HepG2 (cell line): ENCODE measurements around the gene TNIP1. TPM values are rescaled to one million over a fixed set of nuclear protein-coding genes. Genes with fewer than 3 reads are reported as not detected.

Experiments used
- ATAC-seq: fragments of 200-7000 bp; cut with Tn5 transposase; 3 replicates; pipeline ENCODE4 v1.9.1; 2020; ENCODE audit warnings: mild to moderate bottlenecking, moderate library complexity
- BruUV-seq: library from RNA; stranded (reverse); fragments of 400-500 nt; replicated peaks from 2 replicates; lab custom pipeline; 2021; lab: Mats Ljungman, UMichigan
- CTCF ChIA-PET: fragments of 300-600 bp; formaldehyde crosslinking; extraction: SDS; loops from one replicate; lab custom pipeline; 2021; ENCODE audit warnings: low total read pairs, inconsistent platforms, low intra/inter-chr PET ratio; lab: Yijun Ruan, JAX
- POLR2A ChIA-PET: fragments of 350-600 bp; sonication (Branson Sonifier 250); formaldehyde crosslinking; loops from one replicate; lab custom pipeline; 2020; ENCODE audit warnings: antibody characterized with exemption, inconsistent platforms; lab: Yijun Ruan, JAX
- DNase-seq: peaks from one replicate; pipeline ENCODE4 v3.0.0-alpha.2; 2015; ENCODE audit warnings: low spot score
- FAIRE-seq: peaks from 3 replicates; lab custom pipeline; 2011; peaks lifted over from hg19 to GRCh38; lab: Jason Lieb, UNC
- H2AFZ ChIP-seq: one replicate; pipeline ENCODE4 v1.6.1; 2011; ENCODE audit warnings: low read length, inconsistent platforms
- H3K27ac ChIP-seq: fragments of 300-600 bp; 3 replicates; pipeline ENCODE4 v1.8.0; 2011; ENCODE audit warnings: mixed run types, mild to moderate bottlenecking, mixed read lengths, low read length, inconsistent platforms; ENCODE audit not compliant: insufficient read depth; ENCODE audit errors: extremely low read length
- H3K27me3 ChIP-seq, 2 experiments: fragments of 200-600 bp in 1 of 2; 2 replicates in 1 of 2; 3 replicates in 1 of 2; pipeline versions ENCODE4 v1.6.0 to v1.8.0; 2011; ENCODE audit warnings: low read length in 2 of 2, mild to moderate bottlenecking in 2 of 2, moderate library complexity in 2 of 2, inconsistent platforms in 1 of 2; ENCODE audit not compliant: insufficient read depth in 2 of 2, control insufficient read depth in 1 of 2
- H3K36me3 ChIP-seq, 2 experiments: fragments of 200-600 bp in 1 of 2; replicated peaks in 1 of 2; 2 replicates in 1 of 2; 3 replicates in 1 of 2; pipeline versions ENCODE4 v1.5.1 to v1.8.0; 2011; ENCODE audit warnings: low read length in 2 of 2, inconsistent platforms in 1 of 2; ENCODE audit not compliant: insufficient read depth in 2 of 2, control insufficient read depth in 1 of 2
- H3K4me1 ChIP-seq: 2 replicates; pipeline ENCODE4 v1.5.1; 2012; ENCODE audit warnings: low read length, inconsistent platforms; ENCODE audit not compliant: insufficient read depth
- H3K4me2 ChIP-seq: 2 replicates; pipeline ENCODE4 v1.6.0; 2011; ENCODE audit warnings: low read depth, low read length, inconsistent platforms
- H3K4me3 ChIP-seq, 3 experiments: fragments of 200-600 bp in 1 of 3; sonication (generic), shearing (Covaris generic) in 1 of 3; replicated peaks in 1 of 3; 2 replicates each; pipeline ENCODE4 v1.5.1; 2011 to 2016; ENCODE audit warnings: low read length in 3 of 3, inconsistent platforms in 2 of 3, low read depth in 2 of 3, mild to moderate bottlenecking in 2 of 3, control low read depth in 1 of 3, mixed read lengths in 1 of 3; ENCODE audit not compliant: insufficient read depth in 1 of 3
- H3K79me2 ChIP-seq: one replicate; pipeline ENCODE4 v1.6.1; 2011; ENCODE audit warnings: low read length, inconsistent platforms; ENCODE audit not compliant: insufficient read depth
- H3K9ac ChIP-seq: 2 replicates; pipeline ENCODE4 v1.6.0; 2011; ENCODE audit warnings: mild to moderate bottlenecking, low read depth, low read length, inconsistent platforms; ENCODE audit not compliant: insufficient read depth
- H3K9me3 ChIP-seq: 2 replicates; pipeline ENCODE4 v1.5.1; 2012; ENCODE audit warnings: mild to moderate bottlenecking, low read length
- H4K20me1 ChIP-seq: 2 replicates; pipeline ENCODE4 v1.6.0; 2011; ENCODE audit warnings: inconsistent platforms, mild to moderate bottlenecking, low read length, moderate library complexity; ENCODE audit not compliant: insufficient read depth
- ATAD3A ChIP-seq: sonication (generic); formaldehyde crosslinking; IDR thresholded peaks from 2 replicates; pipeline ENCODE4 v1.4.0; 2020; ENCODE audit warnings: missing genetic modification reagents
- CBX5 ChIP-seq: sonication (generic); formaldehyde crosslinking; IDR thresholded peaks from 2 replicates; pipeline ENCODE4 v1.4.0; 2020; ENCODE audit warnings: missing genetic modification reagents, borderline replicate concordance
- CHCHD3 ChIP-seq: sonication (generic); formaldehyde crosslinking; IDR thresholded peaks from 2 replicates; pipeline ENCODE4 v1.8.0; 2022; ENCODE audit warnings: mild to moderate bottlenecking, missing genetic modification reagents, moderate library complexity
- GABPA ChIP-seq, 2 experiments: IDR thresholded peaks; 2 replicates each; pipeline ENCODE4 v1.6.1; 2011 to 2016; ENCODE audit warnings: low read depth in 2 of 2, low read length in 1 of 2, missing biosample characterization in 1 of 2, missing genetic modification characterization in 1 of 2
- POLR2A ChIP-seq, 2 experiments: IDR thresholded peaks; 2 replicates each; pipeline ENCODE4 v1.6.1; 2011; ENCODE audit warnings: low read depth in 2 of 2, low read length in 2 of 2, mild to moderate bottlenecking in 1 of 2, moderate library complexity in 1 of 2; ENCODE audit not compliant: insufficient read depth in 1 of 2
- PPARG ChIP-seq: conservative IDR thresholded peaks from 2 replicates; pipeline ENCODE4 v1.6.1; 2016; ENCODE audit warnings: missing biosample characterization, missing genetic modification reagents
- SETDB1 ChIP-seq: sonication (generic); formaldehyde crosslinking; IDR thresholded peaks from 2 replicates; pipeline ENCODE4 v1.5.1; 2020; ENCODE audit warnings: missing genetic modification reagents, mild to moderate bottlenecking, borderline replicate concordance
- ZNF605 ChIP-seq: sonication (generic); formaldehyde crosslinking; IDR thresholded peaks from 2 replicates; pipeline ENCODE4 v1.8.0; 2022; ENCODE audit warnings: mild to moderate bottlenecking, missing genetic modification reagents
- WGBS: methylation state at CpG from one replicate; pipeline ENCODE4 v1.1.6; 2017; ENCODE audit warnings: low lambda C conversion rate; 5-methylcytosine and 5-hydroxymethylcytosine counted together
- in situ Hi-C: cut with HindIII; loops from 2 replicates; pipeline ENCODE4 v1.10.0; 2017; ENCODE audit warnings: low pct_unique_long_range_greater_than_20kb; ENCODE audit not compliant: extremely low pct_ligation_motif_present
- intact Hi-C: fragments of 100-400 bp; cut with micrococcal nuclease; formaldehyde crosslinking; loops from one replicate; pipeline ENCODE4 v1.10.0; 2022; ENCODE audit not compliant: unreplicated experiment
- polyA plus RNA-seq, 8 experiments: library from polyadenylated mRNA; depleted of rRNA in 3 of 8; stranded (reverse) in 7 of 8; unstranded in 1 of 8; fragments of >200 nt; fragmentation: Illumina TruSeq in 4 of 8; extraction: Trizol in 4 of 8; gene quantifications; 2 replicates each; pipeline versions ENCODE4 v1.2.1 to v1.2.3, GENCODE V29; 2011 to 2016; ENCODE audit warnings: low read depth in 4 of 8, missing spikeins in 1 of 8, mixed read lengths in 1 of 8; ENCODE audit not compliant: insufficient read depth in 1 of 8
- total RNA-seq, 5 experiments: library from RNA; depleted of rRNA; stranded (reverse); fragments of >200 nt; fragmentation: Illumina TruSeq; extraction: Trizol; gene quantifications; 2 replicates each; pipeline ENCODE4 v1.2.3, GENCODE V29; 2016; ENCODE audit warnings: low read depth in 1 of 5
- TF ChIP-seq, protein P1 (sequence below): sonication (generic); formaldehyde crosslinking; IDR thresholded peaks from 2 replicates; pipeline ENCODE4 v1.5.0; 2020; ENCODE audit warnings: mild to moderate bottlenecking, missing genetic modification reagents, borderline replicate concordance

The TNIP1 gene
- total and polyA plus RNA-seq, 2 of the 13 experiments (the other 11 are each of a cell fraction or from before 2014, with no cell fraction given): 26.2 to 45.9 TPM

DNA sequence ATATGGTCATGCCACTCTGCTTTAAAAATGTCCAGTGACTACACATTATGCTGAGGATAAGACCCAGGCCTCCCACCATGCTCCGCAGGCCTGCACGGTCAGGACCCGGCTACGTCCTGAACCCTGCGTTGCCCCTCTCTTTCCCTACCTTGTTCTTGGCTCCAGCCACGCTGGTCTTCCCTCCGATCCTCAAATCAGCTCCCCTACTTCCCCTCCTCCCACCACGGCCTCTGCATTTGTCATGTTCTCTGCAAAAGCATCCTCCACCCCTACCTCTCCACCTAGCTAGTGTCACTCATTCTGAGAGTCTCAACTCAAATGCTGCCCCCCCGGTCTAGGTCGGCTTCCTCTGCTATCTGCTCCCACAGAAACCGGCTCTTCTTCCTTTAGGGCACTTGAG lies 49.3 kb downstream of the TNIP1 start (continued):
- TF ChIP-seq, protein P1, sequence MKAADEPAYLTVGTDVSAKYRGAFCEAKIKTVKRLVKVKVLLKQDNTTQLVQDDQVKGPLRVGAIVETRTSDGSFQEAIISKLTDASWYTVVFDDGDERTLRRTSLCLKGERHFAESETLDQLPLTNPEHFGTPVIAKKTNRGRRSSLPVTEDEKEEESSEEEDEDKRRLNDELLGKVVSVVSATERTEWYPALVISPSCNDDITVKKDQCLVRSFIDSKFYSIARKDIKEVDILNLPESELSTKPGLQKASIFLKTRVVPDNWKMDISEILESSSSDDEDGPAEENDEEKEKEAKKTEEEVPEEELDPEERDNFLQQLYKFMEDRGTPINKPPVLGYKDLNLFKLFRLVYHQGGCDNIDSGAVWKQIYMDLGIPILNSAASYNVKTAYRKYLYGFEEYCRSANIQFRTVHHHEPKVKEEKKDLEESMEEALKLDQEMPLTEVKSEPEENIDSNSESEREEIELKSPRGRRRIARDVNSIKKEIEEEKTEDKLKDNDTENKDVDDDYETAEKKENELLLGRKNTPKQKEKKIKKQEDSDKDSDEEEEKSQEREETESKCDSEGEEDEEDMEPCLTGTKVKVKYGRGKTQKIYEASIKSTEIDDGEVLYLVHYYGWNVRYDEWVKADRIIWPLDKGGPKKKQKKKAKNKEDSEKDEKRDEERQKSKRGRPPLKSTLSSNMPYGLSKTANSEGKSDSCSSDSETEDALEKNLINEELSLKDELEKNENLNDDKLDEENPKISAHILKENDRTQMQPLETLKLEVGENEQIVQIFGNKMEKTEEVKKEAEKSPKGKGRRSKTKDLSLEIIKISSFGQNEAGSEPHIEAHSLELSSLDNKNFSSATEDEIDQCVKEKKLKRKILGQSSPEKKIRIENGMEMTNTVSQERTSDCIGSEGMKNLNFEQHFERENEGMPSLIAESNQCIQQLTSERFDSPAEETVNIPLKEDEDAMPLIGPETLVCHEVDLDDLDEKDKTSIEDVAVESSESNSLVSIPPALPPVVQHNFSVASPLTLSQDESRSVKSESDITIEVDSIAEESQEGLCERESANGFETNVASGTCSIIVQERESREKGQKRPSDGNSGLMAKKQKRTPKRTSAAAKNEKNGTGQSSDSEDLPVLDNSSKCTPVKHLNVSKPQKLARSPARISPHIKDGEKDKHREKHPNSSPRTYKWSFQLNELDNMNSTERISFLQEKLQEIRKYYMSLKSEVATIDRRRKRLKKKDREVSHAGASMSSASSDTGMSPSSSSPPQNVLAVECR (CRISPR knock-in tag): no peak
- TF ChIP-seq CBX5: no peak
- no peak for TF ChIP-seq ATAD3A (CRISPR knock-in tag)
- TF ChIP-seq CHCHD3 (CRISPR knock-in tag): no peak
- no peak for TF ChIP-seq SETDB1
- TF ChIP-seq ZNF605 (CRISPR knock-in tag): no peak
- TF ChIP-seq PPARG: no peak
- TF ChIP-seq, all 625 proteins: peak for 0

DNA sequence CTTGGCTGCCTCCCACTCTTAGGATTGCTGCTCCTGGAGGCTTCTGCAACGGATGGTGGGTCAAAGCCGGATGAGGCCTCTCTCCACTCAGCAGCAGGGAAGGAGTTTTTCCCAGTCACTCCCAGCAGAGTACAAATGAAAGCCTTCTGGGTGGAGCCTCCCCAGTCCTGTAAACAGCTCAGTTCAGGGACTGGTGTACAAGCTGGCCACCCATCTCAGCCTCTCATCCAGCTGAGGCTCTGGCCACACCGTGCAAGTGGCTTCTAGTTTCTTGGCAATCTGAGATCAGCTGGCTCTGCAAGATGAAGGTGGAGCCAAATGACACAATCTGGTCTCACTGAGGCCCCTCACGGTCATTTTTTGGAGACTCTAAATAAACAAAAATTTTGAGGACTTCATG lies 50.5 kb downstream of the TNIP1 start:
- DNase-seq: no peak
- WGBS: 93% methylated on average over 3 of the region's 4 CpGs
- no peak for FAIRE-seq
- peak; percentile 27 for ATAC-seq
- no peaks in the 10 kb centered on the region for H3K27me3 ChIP-seq
- no peaks in the 10 kb centered on the region for H3K9me3 ChIP-seq
- no peak overlapping the region for H3K4me2 ChIP-seq
- no peaks in the 10 kb centered on the region for H3K79me2 ChIP-seq
- H4K20me1 ChIP-seq: peaks cover 15% of the 10 kb centered on the region; the same call in 1 of the 2 replicates
- ChIA-PET POLR2A (no interaction called here), CTCF (no interaction called here)
- in situ Hi-C loops: no loop called here
- no TSS peak for BruUV-seq
- no peak overlapping the region for H3K27ac ChIP-seq
- H3K4me1 ChIP-seq: peaks cover under 1% of the 10 kb centered on the region
- no peak overlapping the region for H2AFZ ChIP-seq
- TF ChIP-seq GABPA (IDR thresholded peaks at IDR 0.05; ENCODE audit: low read depth, low read length) (no peak), GABPA (CRISPR knock-in tag; IDR thresholded peaks at IDR 0.05; ENCODE audit: low read depth) (no peak), POLR2A (IDR thresholded peaks at IDR 0.05; ENCODE audit: insufficient read depth in 1 of 2, low read depth in 2 of 2, low read length in 2 of 2) (peak in 1 of 2 experiments; percentile 3; a peak in 1 of 4 replicates)
- H3K4me3 ChIP-seq: no peak overlapping the region
- intact Hi-C loops: no loop called here
- peaks cover 47 to 86% of the 10 kb centered on the region in 2 experiments for H3K36me3 ChIP-seq
- H3K9ac ChIP-seq: no peak overlapping the region
